ENCODE measurements around the gene BCL2L13. TPM values are rescaled to one million over a fixed set of nuclear protein-coding genes. Genes with fewer than 3 reads are reported as not detected.
"Not testable (repeated sequence)": the region's sequence is repeated elsewhere in the genome, so short reads cannot be mapped to it uniquely, and the experiment has no call there.

BCL2L13 gene
- total RNA-seq, 1 donor from 2014 or later = 69.0 TPM

GRCh38 chr22:17633998-17634323 lies 4.6 kb upstream of the BCL2L13 start:
- H3K27ac Mint-ChIP-seq (ENCODE audit: unreplicated experiment) = peak overlapping the region; percentile 80
- Histone ChIP-seq H3K79me2 (ENCODE audit: insufficient read depth, low read length) (peaks cover 6% of the 10 kb centered on the region), H3K4me1 (ENCODE audit: insufficient read depth, low read length) (peaks cover 25% of the 10 kb centered on the region), H3K4me3 (ENCODE audit: insufficient read depth, low read depth, low read length) (no peak overlapping the region), H3K4me2 (ENCODE audit: low read length) (peak overlapping the region; percentile 68), H3K9ac (ENCODE audit: low read length) (peak overlapping the region; percentile 43), H3K36me3 (ENCODE audit: insufficient read depth, low read length) (no peaks in the 10 kb centered on the region), H3K27me3 (ENCODE audit: insufficient read depth, low read length) (no peaks in the 10 kb centered on the region), H3K9me3 (ENCODE audit: insufficient read depth, low read depth, low read length) (no peaks in the 10 kb centered on the region), H3K27ac (ENCODE audit: low read depth, low read length) (no peak overlapping the region), H2AFZ (ENCODE audit: low read depth, low read length) (no peak overlapping the region), H4K20me1 (ENCODE audit: insufficient read depth, low read length) (no peaks in the 10 kb centered on the region)
- H3K27me3 Mint-ChIP-seq (ENCODE audit: low read depth, unreplicated experiment) = no peaks in the 10 kb centered on the region
- peaks cover 25% of the 10 kb centered on the region for H3K4me1 Mint-ChIP-seq (ENCODE audit: low read depth, unreplicated experiment)
- H3K4me3 Mint-ChIP-seq (ENCODE audit: unreplicated experiment) = no peak overlapping the region
- H3K36me3 Mint-ChIP-seq (ENCODE audit: low read depth, unreplicated experiment) = no peaks in the 10 kb centered on the region
- no peak for TF ChIP-seq CTCF (IDR thresholded peaks at IDR 0.05; ENCODE audit: insufficient read depth, low read depth, low read length)
- TF ChIP-seq EZH2 (IDR thresholded peaks at IDR 0.05; ENCODE audit: insufficient read depth, low read length) = no peak
- no peak for FAIRE-seq
- no peak for DNase-seq (ENCODE audit: low read depth)
- H3K9me3 Mint-ChIP-seq (ENCODE audit: unreplicated experiment) = no peaks in the 10 kb centered on the region

- Histone ChIP-seq H3K9me3 (ENCODE audit: insufficient read depth, low read depth, low read length) (no peaks in the 10 kb centered on the region), H2AFZ (ENCODE audit: low read depth, low read length) (no peak overlapping the region), H3K27ac (ENCODE audit: low read depth, low read length) (no peak overlapping the region), H4K20me1 (ENCODE audit: insufficient read depth, low read length) (no peaks in the 10 kb centered on the region), H3K4me2 (ENCODE audit: low read length) (no peak overlapping the region), H3K9ac (ENCODE audit: low read length) (no peak overlapping the region), H3K27me3 (ENCODE audit: insufficient read depth, low read length) (no peaks in the 10 kb centered on the region), H3K79me2 (ENCODE audit: insufficient read depth, low read length) (peaks cover 10% of the 10 kb centered on the region), H3K4me3 (ENCODE audit: insufficient read depth, low read depth, low read length) (no peak overlapping the region), H3K4me1 (ENCODE audit: insufficient read depth, low read length) (peaks cover 22% of the 10 kb centered on the region), H3K36me3 (ENCODE audit: insufficient read depth, low read length) (no peaks in the 10 kb centered on the region)
- no peak for DNase-seq (ENCODE audit: low read depth)
- H3K27ac Mint-ChIP-seq (ENCODE audit: unreplicated experiment) = no peak overlapping the region
- H3K4me1 Mint-ChIP-seq (ENCODE audit: low read depth, unreplicated experiment) = peaks cover 25% of the 10 kb centered on the region
- H3K9me3 Mint-ChIP-seq (ENCODE audit: unreplicated experiment) = no peaks in the 10 kb centered on the region
- H3K36me3 Mint-ChIP-seq (ENCODE audit: low read depth, unreplicated experiment) = no peaks in the 10 kb centered on the region
- no peak for FAIRE-seq
- no peak for TF ChIP-seq EZH2 (IDR thresholded peaks at IDR 0.05; ENCODE audit: insufficient read depth, low read length)
- no peak for TF ChIP-seq CTCF (IDR thresholded peaks at IDR 0.05; ENCODE audit: insufficient read depth, low read depth, low read length)
- no peak overlapping the region for H3K4me3 Mint-ChIP-seq (ENCODE audit: unreplicated experiment)
- H3K27me3 Mint-ChIP-seq (ENCODE audit: low read depth, unreplicated experiment) = no peaks in the 10 kb centered on the region
Measured at GRCh38 chr22:17634696-17635095, 3.9 kb upstream of the BCL2L13 start.

GRCh38 chr22:17636850-17637249 lies 1.7 kb upstream of the BCL2L13 start:
- H3K4me1 ChIP-seq (ENCODE audit: insufficient read depth, low read length) = peaks cover 22% of the 10 kb centered on the region
- H3K27me3 Mint-ChIP-seq (ENCODE audit: low read depth, unreplicated experiment); H4K20me1 ChIP-seq (ENCODE audit: insufficient read depth, low read length); FAIRE-seq; H3K27ac Mint-ChIP-seq (ENCODE audit: unreplicated experiment); H3K4me3 Mint-ChIP-seq (ENCODE audit: unreplicated experiment); H2AFZ ChIP-seq (ENCODE audit: low read depth, low read length); H3K36me3 ChIP-seq (ENCODE audit: insufficient read depth, low read length); H3K9ac ChIP-seq (ENCODE audit: low read length); H3K4me3 ChIP-seq (ENCODE audit: insufficient read depth, low read depth, low read length); H3K27ac ChIP-seq (ENCODE audit: low read depth, low read length); H3K36me3 Mint-ChIP-seq (ENCODE audit: low read depth, unreplicated experiment); DNase-seq (ENCODE audit: low read depth); H3K9me3 Mint-ChIP-seq (ENCODE audit: unreplicated experiment); H3K27me3 ChIP-seq (ENCODE audit: insufficient read depth, low read length); H3K9me3 ChIP-seq (ENCODE audit: insufficient read depth, low read depth, low read length); H3K4me2 ChIP-seq (ENCODE audit: low read length): not testable (repeated sequence)
- H3K79me2 ChIP-seq (ENCODE audit: insufficient read depth, low read length) = peaks cover 28% of the 10 kb centered on the region
- peaks cover 25% of the 10 kb centered on the region for H3K4me1 Mint-ChIP-seq (ENCODE audit: low read depth, unreplicated experiment)
